GM23338 (cell line): ENCODE results near the gene CTF1.

Experiments
- POLR2AphosphoS5 ChIP-seq: IDR thresholded peaks from 2 replicates; pipeline ENCODE4 v1.6.1; 2016; ENCODE audit warnings: antibody characterized with exemption, low read depth
- STAT1 ChIP-seq: IDR thresholded peaks from one replicate; pipeline ENCODE4 v1.6.1; 2016; ENCODE audit warnings: antibody characterized with exemption; ENCODE audit not compliant: unreplicated experiment
- ZNF331 ChIP-seq: fragments of 250-450 bp; sonication (Bioruptor Pico); IDR thresholded peaks from 2 replicates; pipeline ENCODE4 v1.5.0; 2020; ENCODE audit warnings: low read depth, mild to moderate bottlenecking, moderate library complexity
- TF ChIP-seq, protein P1 (sequence below), 2 experiments: fragments of 200-600 bp in 1 of 2; sonication (generic) in 1 of 2; conservative IDR thresholded peaks; 2 replicates each; pipeline versions ENCODE4 v1.5.1 to v1.6.1; 2016 to 2017; ENCODE audit warnings: antibody characterized with exemption in 2 of 2, low read depth in 2 of 2, mild to moderate bottlenecking in 2 of 2, moderate library complexity in 1 of 2

DNA sequence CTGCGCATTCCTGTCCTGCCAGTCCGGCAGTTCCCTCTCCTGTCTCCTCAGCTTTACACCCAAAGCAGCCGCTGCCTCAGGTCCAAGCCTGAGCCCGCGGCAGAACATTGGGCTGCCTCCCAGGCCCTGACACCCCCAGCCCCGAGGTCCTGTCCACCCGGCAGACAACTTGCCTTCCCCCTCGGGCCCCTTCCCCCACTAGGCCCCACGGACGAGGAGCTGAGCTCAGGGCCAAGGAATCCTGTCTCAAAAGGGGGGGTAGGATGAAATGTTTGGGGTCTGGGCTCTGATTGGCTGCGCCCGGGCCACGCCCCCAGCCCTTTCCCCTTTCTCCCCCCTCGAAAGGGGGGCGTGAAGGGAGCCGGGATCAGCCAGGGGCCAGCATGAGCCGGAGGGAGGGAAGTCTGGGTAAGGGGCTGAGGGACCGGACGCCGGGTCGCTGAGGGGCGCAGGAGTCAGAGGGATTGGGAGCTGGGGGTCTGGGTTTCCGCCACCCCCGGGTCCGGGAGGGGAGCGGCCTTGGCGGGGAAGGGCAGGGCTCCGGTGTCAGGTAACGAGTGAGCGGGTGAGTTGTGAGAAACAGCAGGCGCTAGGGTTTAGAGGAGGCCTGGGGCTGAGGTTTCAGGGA lies at the start of gene CTF1:
- TF ChIP-seq, protein P1, sequence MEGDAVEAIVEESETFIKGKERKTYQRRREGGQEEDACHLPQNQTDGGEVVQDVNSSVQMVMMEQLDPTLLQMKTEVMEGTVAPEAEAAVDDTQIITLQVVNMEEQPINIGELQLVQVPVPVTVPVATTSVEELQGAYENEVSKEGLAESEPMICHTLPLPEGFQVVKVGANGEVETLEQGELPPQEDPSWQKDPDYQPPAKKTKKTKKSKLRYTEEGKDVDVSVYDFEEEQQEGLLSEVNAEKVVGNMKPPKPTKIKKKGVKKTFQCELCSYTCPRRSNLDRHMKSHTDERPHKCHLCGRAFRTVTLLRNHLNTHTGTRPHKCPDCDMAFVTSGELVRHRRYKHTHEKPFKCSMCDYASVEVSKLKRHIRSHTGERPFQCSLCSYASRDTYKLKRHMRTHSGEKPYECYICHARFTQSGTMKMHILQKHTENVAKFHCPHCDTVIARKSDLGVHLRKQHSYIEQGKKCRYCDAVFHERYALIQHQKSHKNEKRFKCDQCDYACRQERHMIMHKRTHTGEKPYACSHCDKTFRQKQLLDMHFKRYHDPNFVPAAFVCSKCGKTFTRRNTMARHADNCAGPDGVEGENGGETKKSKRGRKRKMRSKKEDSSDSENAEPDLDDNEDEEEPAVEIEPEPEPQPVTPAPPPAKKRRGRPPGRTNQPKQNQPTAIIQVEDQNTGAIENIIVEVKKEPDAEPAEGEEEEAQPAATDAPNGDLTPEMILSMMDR (conservative IDR thresholded peaks at IDR 0.05; ENCODE audit: low read depth in 2 of 2), result no peak
- TF ChIP-seq POLR2AphosphoS5 (peak; percentile 55), ZNF331 (no peak), STAT1 (no peak)
